Spleen (tissue), 11 donors: ENCODE data around the gene PTK7. TPM values are rescaled to one million over a fixed set of nuclear protein-coding genes. Genes with fewer than 3 reads are reported as not detected.

ENCODE experiments used
- DNase-seq: peaks from one replicate; pipeline ENCODE4 v3.0.0-alpha.2; 2020
- H3K27ac ChIP-seq, 8 donors: fragments of 200-600 bp; sonication (generic) in 7 of 8; 1 replicate in 4 of 8; 2 replicates in 4 of 8; pipeline versions ENCODE4 v1.5.0 to v1.8.0; 2016 to 2021; ENCODE audit warnings: inconsistent platforms in 4 of 8, mild to moderate bottlenecking in 4 of 8, moderate library complexity in 1 of 8
- H3K27me3 ChIP-seq, 7 donors: fragments of 200-600 bp; sonication (generic) in 6 of 7; replicated peaks in 1 of 7; 1 replicate in 4 of 7; 2 replicates in 3 of 7; pipeline versions ENCODE4 v1.5.0 to v1.8.0; 2016 to 2021; ENCODE audit warnings: inconsistent platforms in 3 of 7, mild to moderate bottlenecking in 1 of 7
- H3K36me3 ChIP-seq, 6 donors: fragments of 200-600 bp; sonication (generic) in 5 of 6; 1 replicate in 4 of 6; 2 replicates in 2 of 6; pipeline versions ENCODE4 v1.5.0 to v1.8.0; 2016 to 2021; ENCODE audit warnings: inconsistent platforms in 2 of 6
- H3K4me1 ChIP-seq, 6 donors: fragments of 200-600 bp; sonication (generic) in 5 of 6; 1 replicate in 3 of 6; 2 replicates in 3 of 6; pipeline versions ENCODE4 v1.5.0 to v1.8.0; 2016 to 2021; ENCODE audit warnings: inconsistent platforms in 3 of 6
- H3K4me3 ChIP-seq, 8 donors: fragments of 200-600 bp; sonication (generic) in 7 of 8; 1 replicate in 4 of 8; 2 replicates in 4 of 8; pipeline versions ENCODE4 v1.5.0 to v1.8.0; 2016 to 2021; ENCODE audit warnings: inconsistent platforms in 4 of 8, mild to moderate bottlenecking in 4 of 8, moderate library complexity in 2 of 8
- H3K9me3 ChIP-seq, 8 donors: fragments of 200-600 bp; sonication (generic) in 7 of 8; 1 replicate in 4 of 8; 2 replicates in 4 of 8; pipeline versions ENCODE4 v1.5.0 to v1.8.0; 2016 to 2021; ENCODE audit warnings: inconsistent platforms in 4 of 8
- CTCF ChIP-seq, 11 experiments: fragments of 200-600 bp in 7 of 11; fragments of 450-650 bp in 4 of 11; sonication (generic) in 4 of 11; IDR thresholded peaks in 8 of 11; conservative IDR thresholded peaks in 3 of 11; 1 replicate in 7 of 11; 2 replicates in 4 of 11; pipeline versions ENCODE4 v1.4.0 to v1.8.0; 2016 to 2021; ENCODE audit warnings: antibody characterized with exemption in 11 of 11, inconsistent platforms in 4 of 11, mild to moderate bottlenecking in 1 of 11
- POLR2A ChIP-seq, 3 donors: fragments of 450-650 bp; IDR thresholded peaks; one replicate each; pipeline ENCODE4 v1.5.1; 2017; ENCODE audit warnings: antibody characterized with exemption in 3 of 3, mild to moderate bottlenecking in 1 of 3
- POLR2AphosphoS5 ChIP-seq, 3 donors: sonication (generic); formaldehyde crosslinking; IDR thresholded peaks; one replicate each; pipeline ENCODE4 v1.5.1; 2017; ENCODE audit warnings: antibody characterized with exemption in 3 of 3
- WGBS, 5 donors: extraction: QIAGEN DNeasy Blood & Tissue Kit in 3 of 5; methylation state at CpG; one replicate each; pipeline versions ENCODE4 v1.1.5 to v1.1.7; 2013 to 2018; 5-methylcytosine and 5-hydroxymethylcytosine counted together
- intact Hi-C: fragments of 100-400 bp; cut with DNase I; formaldehyde crosslinking; loops from one replicate; pipeline ENCODE4 v1.15.0; 2023; ENCODE audit warnings: low total_unique reads
- polyA plus RNA-seq, 3 donors: library from polyadenylated mRNA; stranded (reverse); fragments of 200-250 nt; gene quantifications; one replicate each; pipeline ENCODE4 v1.2.1, GENCODE V29; 2013
- total RNA-seq, 7 donors: library from RNA; depleted of rRNA in 3 of 7; stranded (reverse); fragments of >200 nt in 3 of 7; fragmentation: NEBNext Ultra II Directional in 4 of 7; extraction: Animal tissue kit (Norgen Biotek cat#: 25700) in 4 of 7; gene quantifications; one replicate each; pipeline versions ENCODE4 v1.1.0 to v1.2.1, GENCODE V29; 2016 to 2021
- donor health status: healthy with polysubstance abuse.
- donor health status: DM: no; HTN: no; CAD: no; lungs with moderate emphysema.
- donor health status: DM: no; HTN: no; CAD: no.
- donor health status: Bipolar disorder and iron deficiency.
- donor health status: healthy.
- donor health status: DM: no; HTN: no; CAD: no.
- donor health status: DM: yes; HTN: yes; CAD: no.

PTK7 gene
- total and polyA plus RNA-seq, 10 donors, result 6.0 to 66.4 (median 25.9) TPM

GRCh38 chr6:43033496-43034189, 42.5 kb upstream of the PTK7 start:
- 69 to 91% (median 85%) methylated on average over 2 of the region's 2 CpGs for WGBS, 5 donors
- TF ChIP-seq POLR2AphosphoS5 (IDR thresholded peaks at IDR 0.05) (no peak), POLR2A (IDR thresholded peaks at IDR 0.05) (no peak), CTCF (IDR thresholded peaks at IDR 0.05 in 8 of 11, conservative IDR thresholded peaks at IDR 0.05 in 3 of 11) (no peak)
- Histone ChIP-seq H3K27me3 (no peaks in the 10 kb centered on the region), H3K27ac (no peak overlapping the region), H3K4me1 (no peaks in the 10 kb centered on the region), H3K36me3 (peaks cover 0 to 100% (median 80%) of the 10 kb centered on the region in 6 donors), H3K9me3 (no peaks in the 10 kb centered on the region), H3K4me3 (no peak overlapping the region)
- intact Hi-C loops, result no loop called here
- no peak for DNase-seq

- Histone ChIP-seq H3K36me3 (peaks cover 0 to 100% (median 78%) of the 10 kb centered on the region in 6 donors), H3K27ac (no peak overlapping the region), H3K4me3 (no peak overlapping the region), H3K4me1 (no peaks in the 10 kb centered on the region), H3K9me3 (no peaks in the 10 kb centered on the region), H3K27me3 (no peaks in the 10 kb centered on the region)
- intact Hi-C loops, result no loop called here
- no peak for DNase-seq
- TF ChIP-seq POLR2AphosphoS5 (IDR thresholded peaks at IDR 0.05), result peak in 1 of 3 donors; percentile 11
- no peak for TF ChIP-seq POLR2A (IDR thresholded peaks at IDR 0.05)
- no peak for TF ChIP-seq CTCF (IDR thresholded peaks at IDR 0.05 in 8 of 11, conservative IDR thresholded peaks at IDR 0.05 in 3 of 11)
- 84 to 92% (median 92%) methylated on average over 2 of the region's 2 CpGs for WGBS, 5 donors
These were observed 42.0 kb upstream of the PTK7 start for GRCh38 chr6:43034190-43034525.

GRCh38 chr6:43035495-43036194, 40.5 kb upstream of the PTK7 start:
- intact Hi-C loops, result no loop called here
- no peak for DNase-seq
- Histone ChIP-seq H3K9me3 (no peaks in the 10 kb centered on the region), H3K4me3 (no peak overlapping the region), H3K36me3 (peaks cover 0 to 100% (median 74%) of the 10 kb centered on the region in 6 donors), H3K27ac (no peak overlapping the region), H3K27me3 (no peaks in the 10 kb centered on the region), H3K4me1 (no peaks in the 10 kb centered on the region)
- TF ChIP-seq POLR2AphosphoS5 (IDR thresholded peaks at IDR 0.05) (peak in 2 of 3 donors; percentile 22 to 28), CTCF (IDR thresholded peaks at IDR 0.05 in 8 of 11, conservative IDR thresholded peaks at IDR 0.05 in 3 of 11) (no peak)
- 84 to 98% (median 89%) methylated on average over 4 of the region's 4 CpGs for WGBS, 5 donors

- Histone ChIP-seq H3K9me3 (no peaks in the 10 kb centered on the region), H3K27ac (no peak overlapping the region), H3K4me3 (no peak overlapping the region), H3K4me1 (no peaks in the 10 kb centered on the region), H3K27me3 (no peaks in the 10 kb centered on the region), H3K36me3 (peaks cover 0 to 100% (median 73%) of the 10 kb centered on the region in 6 donors)
- TF ChIP-seq POLR2AphosphoS5 (IDR thresholded peaks at IDR 0.05) (no peak), POLR2A (IDR thresholded peaks at IDR 0.05) (no peak), CTCF (IDR thresholded peaks at IDR 0.05 in 8 of 11, conservative IDR thresholded peaks at IDR 0.05 in 3 of 11) (no peak)
- intact Hi-C loops, result no loop called here
- DNase-seq, result no peak
- WGBS, 5 donors, result 92 to 96% (median 94%) methylated on average over 9 of the region's 9 CpGs
These were observed 39.4 kb upstream of the PTK7 start for GRCh38 chr6:43036712-43037111.
